Activated CD4-positive, CD25-positive, alpha-beta regulatory T cell treated with anti-CD3 and anti-CD28 coated beads, Interleukin-2, amount 50 U/mL, for 16 hours (primary cell): ENCODE data around the gene DDX56.

Source experiments
- DNase-seq: peaks from one replicate; pipeline ENCODE4 v3.0.0-alpha.2; 2020; ENCODE audit warnings: low read depth, low spot score

Gene DDX56

DNA sequence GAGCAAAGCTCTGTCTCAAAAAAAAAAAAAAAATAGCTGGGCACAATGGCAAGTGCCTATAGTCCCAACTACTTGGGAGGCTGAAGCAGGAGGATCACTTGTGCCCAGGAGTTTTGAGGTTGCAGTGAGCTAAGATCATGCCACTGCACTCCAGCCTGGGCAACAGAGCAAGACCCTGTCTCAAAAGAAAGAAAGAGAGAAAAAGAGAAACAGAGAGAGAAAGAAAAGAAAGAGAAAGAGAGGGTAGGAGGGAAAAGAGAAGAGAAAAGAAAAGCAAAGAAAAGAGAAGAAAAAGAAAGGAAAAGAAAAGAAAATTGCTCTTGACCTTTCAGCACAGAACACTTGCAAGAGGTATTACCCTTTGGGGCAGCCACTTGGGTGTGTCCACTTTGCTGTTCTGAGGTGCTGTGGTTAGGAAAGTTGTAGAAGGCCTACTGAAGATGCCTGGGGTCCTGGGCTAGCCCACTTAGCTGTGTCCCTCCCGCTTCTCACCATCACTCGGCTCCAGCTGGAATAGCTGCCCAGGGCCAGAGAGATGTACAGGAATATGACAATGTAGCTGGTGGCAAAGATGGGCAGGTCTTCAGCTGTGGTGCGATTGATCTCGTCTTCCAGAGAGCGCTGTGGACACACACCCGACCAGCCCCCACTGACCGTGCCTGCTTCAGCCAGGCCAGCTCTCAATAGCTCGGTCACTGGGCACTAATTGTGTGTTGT is 38.2 kb downstream of the DDX56 start:
- DNase-seq: no peak

GRCh38 chr7:44534501-44534900 is 39.2 kb downstream of the DDX56 start:
- peak; percentile 6 for DNase-seq

DNA sequence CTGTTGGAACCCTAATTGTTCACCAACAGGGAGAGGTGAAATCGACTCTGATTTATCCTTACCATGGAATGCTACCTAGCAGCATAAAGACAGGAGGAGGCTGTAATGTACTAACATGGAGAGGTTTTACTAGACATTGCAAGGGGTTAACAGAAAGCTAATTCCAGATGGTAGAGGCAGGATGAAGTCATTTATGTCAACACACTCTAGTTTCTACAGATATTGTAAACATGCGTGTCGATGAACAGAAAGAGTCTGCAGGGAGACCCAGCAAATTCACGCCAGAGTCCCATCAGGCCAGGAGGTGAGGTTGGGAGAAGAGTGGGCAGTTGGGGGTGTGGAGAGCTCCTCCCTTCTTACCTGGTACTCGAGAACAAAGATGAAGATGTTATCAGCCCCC is 39.6 kb downstream of the DDX56 start:
- no peak for DNase-seq

DNA sequence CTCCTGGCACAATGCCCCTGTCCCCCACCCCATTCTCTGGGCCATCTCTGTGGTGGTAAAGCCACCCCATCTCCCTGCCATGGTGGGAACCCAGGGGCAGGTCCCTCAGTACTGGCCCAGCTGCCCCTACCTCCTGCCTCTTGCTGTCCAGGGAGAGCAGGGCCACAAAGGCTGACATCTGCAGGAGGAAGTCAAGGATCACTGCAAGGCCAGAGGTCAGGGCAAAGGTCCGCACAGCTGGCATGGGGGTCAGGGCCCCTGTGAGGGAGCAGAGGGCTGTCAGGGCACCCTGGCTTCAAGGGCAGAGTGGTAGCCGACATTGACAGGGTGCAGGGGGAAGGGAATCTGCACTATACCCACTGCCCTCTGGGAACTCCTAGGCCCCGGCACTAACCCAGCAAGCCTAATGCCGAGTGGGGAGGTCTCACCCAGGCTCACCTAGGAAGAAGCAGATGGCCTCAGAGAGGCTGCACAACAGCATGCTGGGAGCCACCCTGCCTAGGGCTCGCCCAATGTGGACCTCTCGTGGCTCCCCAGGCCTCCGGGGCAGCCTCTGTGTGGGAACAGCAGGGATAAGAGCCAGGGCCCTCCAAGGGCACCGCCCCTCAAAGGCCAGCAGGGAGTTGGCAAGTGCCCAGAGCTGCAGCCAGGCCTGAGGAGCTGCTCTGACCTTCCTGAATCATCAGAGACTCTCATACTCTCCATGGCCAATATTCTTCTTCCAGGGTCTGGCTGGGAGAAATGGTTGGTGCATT is 40.2 kb downstream of the DDX56 start:
- no peak for DNase-seq

- DNase-seq: no peak
Observed at GRCh38 chr7:44531421-44532380, 42.0 kb downstream of the DDX56 start.

DNA sequence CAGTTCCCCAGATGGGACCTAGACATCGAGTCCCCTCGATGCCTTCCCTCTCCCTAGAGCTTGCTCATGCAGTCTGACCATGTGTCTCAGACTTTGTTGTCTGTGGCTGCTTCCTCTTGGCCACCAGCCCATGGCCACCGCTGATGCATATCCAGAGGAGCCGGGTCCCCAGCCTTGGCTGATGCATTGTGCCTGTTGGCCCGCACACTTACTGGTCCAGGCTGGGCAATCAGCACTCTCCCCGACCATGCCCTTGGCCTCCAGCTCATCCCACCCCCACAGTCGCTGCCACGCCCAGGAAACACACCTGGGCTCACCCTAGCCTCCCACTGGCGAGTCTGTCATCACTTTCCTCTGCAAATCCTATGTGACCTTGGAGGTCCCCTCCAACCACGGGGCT is 42.7 kb downstream of the DDX56 start:
- DNase-seq: no peak

DNA sequence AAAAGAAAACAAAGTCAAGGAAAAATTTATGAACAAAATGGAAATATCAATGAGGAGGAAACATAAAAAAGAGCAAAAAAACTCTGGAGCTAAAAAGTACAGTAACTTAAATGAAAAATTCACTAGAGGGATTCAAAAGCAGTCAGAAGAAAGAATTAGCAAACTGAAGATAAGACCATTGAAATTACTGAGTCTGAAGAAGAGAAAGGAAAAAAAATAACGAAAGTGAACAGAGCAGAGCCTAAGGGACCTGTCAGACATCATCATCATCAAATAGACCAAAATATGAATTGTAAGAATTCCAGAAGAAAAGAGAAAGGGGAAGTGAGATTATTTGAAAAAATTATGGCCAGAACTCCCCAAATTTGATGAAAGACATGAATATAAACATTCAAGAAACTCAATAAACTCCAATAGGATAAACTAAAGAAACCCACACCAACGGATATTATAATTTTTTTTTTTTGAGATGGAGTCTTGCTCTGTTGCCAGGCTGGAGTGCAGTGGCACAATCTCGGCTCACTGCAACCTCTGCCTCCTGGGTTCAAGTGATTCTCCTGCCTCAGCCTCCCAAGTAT is 48.8 kb downstream of the DDX56 start:
- no peak for DNase-seq

DNA sequence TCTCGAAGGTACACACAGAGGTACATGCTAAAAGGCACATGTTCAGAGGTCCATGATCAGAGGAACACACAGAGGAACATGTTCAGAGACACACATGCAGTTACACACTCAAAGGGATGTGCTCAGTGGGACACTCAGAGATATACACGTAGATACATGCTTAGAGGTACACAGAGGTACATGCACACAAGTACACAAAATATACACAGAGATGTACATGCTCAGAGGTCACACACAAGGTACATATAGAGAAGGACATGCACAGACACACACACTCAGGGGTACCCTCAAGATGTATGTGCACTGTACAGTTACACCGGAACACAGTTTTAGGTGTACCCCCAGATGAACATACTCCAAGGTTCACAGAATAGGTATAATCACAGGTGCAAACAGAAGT is 51.4 kb downstream of the DDX56 start:
- DNase-seq: no peak

DNA sequence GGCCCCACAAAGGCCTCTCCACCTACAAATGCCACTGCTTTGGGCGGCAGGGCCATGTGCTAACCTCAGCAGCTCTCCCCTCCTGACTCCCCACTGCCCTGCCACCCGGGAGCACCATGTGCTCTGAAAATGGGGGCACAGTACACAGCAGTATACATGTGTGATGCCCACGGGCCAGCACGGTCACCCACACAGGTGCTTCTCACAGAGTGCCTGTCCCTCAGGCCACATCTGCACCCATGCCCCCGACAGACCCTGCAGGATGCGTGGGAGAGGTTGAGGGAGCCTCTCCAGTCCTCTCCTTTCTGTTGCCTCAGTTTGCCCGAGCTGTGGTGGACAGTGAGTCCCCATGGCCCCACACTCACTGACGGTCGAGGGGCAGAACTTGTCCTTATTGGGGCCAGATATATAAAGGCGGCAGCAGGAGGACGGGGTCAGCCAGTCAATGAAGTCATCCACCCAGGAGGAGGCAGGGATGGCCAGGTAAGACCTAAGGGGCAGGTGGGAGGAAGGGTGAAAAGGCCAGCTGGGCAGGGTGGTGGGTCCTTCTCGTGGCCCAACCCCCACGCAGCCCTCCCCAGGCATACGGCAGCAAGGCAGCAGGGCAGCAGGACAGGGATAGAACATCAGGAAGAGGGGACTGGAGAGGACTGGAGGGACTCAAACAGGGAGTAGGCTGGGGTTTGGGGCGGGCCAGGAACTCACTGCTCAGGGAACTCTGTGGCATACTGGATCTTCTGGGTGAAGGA is 52.2 kb downstream of the DDX56 start:
- no peak for DNase-seq

GRCh38 chr7:44520574-44520973 is 53.1 kb downstream of the DDX56 start:
- no peak for DNase-seq

GRCh38 chr7:44519546-44519945 is 54.2 kb downstream of the DDX56 start:
- DNase-seq: no peak

GRCh38 chr7:44518761-44519160 is 54.9 kb downstream of the DDX56 start:
- DNase-seq: no peak

GRCh38 chr7:44517175-44517574 is 56.5 kb downstream of the DDX56 start:
- no peak for DNase-seq
